IPS DF 19.7 (cell line): ENCODE data around the gene CDC42EP5.

Experiments used
- DNase-seq: peaks from one replicate; pipeline ENCODE4 v3.0.0-alpha.2; 2013; ENCODE audit warnings: low read depth, low spot score

CDC42EP5 gene

DNA sequence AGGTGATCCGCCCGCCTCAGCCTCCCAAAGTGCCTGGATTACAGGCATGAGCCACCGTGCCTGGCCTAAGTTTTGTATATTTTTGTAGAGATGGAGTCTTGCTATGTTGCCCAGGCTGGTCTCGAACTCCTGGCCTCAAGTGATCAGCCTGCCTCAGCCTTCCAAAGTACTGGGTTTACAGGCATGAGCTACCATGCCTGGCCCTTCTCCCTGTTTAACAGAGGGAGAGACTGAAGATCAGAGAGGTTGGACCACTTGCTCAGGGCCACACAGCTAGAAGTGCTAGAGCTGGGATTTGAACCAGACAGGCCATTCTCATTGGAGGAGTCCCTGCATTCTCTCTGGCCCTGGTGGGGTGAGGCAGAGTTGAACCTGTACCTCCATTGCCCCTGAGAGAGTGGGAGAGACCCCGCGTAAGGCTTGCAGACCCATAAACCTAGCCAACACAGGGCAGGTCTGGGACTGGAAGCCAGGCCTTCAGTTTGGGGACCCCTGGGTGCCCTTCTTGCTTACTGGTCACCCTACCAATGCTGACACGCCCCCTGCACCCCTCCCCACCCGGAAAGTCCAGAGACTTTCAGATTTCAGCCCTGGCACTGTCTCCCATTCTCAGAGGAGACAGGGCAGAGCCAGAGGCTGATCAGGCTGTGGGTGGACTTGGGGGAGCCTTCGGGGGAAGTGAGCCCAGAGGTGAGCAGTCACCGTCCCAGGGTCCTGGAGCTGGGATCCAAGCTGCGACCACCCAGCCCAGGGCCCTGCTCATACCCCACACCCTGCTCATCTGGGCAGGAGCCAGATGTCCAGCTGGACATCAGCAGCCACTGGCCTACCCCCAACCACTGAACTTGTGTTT lies 44.5 kb downstream of the CDC42EP5 start:
- DNase-seq, result no peak

GRCh38 chr19:54427586-54427985 lies 45.5 kb downstream of the CDC42EP5 start:
- DNase-seq, result no peak

- DNase-seq, result no peak
Measured at GRCh38 chr19:54426291-54426931, 46.7 kb downstream of the CDC42EP5 start.

DNA sequence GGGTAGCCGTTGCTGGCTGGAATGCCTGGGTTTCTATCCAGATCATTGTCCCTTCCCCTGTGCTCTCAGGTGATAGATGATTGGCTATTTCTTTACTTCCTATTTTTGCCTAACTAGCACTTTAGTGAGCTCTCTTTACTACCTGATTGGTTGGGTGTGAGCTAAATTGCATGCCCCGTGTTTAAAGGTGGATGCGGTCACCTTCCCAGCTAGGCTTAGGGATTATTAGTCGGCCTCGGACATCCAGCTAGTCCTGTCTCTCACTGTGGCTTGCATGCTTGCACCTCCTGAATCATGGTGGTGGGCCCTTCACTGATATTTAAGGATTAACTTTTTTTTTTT lies 47.7 kb downstream of the CDC42EP5 start:
- DNase-seq, result no peak

DNA sequence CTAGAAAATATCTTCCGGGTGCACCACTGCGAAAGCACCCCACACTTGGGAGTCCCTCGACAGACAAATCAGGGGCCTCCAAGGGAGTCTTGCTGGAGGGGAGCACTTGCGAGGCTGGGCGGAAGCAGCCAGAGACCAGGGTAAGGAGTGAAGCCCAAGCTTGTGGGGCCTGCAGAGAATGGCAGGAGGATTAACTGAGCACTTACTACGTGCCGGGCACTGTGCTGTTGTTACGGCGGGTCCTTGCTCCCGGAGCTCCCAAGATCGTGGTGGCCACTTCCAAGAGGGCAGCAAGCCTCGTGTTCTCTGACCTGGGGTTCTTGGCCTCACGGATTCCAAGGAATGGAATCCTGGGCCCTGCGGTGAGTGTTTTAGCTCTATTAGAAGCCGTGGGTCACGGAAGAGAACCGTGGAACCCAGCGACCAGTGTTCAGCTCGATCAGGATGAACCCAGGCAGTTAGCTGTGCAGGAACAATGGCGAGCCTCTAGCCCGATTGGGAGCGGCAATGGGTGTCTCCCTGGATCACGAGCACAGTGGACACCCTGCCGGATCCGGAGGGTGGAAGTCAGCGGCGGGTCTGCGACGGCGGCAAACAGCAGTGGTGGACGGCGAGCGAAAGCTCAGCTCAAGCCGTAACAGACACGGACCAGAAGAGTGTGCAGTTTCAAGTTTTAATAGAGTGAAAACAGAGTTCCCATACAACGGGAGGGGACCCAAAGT lies 48.3 kb downstream of the CDC42EP5 start:
- no peak for DNase-seq

GRCh38 chr19:54424201-54424600 lies 48.9 kb downstream of the CDC42EP5 start:
- DNase-seq, result no peak

- no peak for DNase-seq
Measured at GRCh38 chr19:54422136-54422535, 51.0 kb downstream of the CDC42EP5 start.

DNA sequence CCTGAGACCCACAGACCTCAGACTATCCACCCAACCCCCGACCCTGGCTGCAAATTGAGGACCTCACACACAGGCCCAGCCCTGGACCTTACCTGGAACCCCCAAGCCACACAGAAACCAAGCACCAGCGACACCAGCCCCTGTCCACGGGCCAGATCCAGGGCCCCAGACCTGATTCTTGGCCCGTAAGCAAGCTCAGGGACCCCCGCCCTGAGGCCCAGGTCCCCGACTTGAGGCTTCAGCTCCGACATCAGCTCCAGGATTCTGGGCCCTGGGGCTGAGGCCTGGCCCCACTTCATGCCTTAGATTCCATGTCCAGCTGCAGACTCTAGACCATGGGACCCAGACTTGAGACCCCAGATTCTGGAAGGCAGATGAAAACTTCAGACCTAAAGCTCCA lies 51.6 kb downstream of the CDC42EP5 start:
- DNase-seq, result no peak

- no peak for DNase-seq
Measured at GRCh38 chr19:54421169-54421516, 52.0 kb downstream of the CDC42EP5 start.

DNA sequence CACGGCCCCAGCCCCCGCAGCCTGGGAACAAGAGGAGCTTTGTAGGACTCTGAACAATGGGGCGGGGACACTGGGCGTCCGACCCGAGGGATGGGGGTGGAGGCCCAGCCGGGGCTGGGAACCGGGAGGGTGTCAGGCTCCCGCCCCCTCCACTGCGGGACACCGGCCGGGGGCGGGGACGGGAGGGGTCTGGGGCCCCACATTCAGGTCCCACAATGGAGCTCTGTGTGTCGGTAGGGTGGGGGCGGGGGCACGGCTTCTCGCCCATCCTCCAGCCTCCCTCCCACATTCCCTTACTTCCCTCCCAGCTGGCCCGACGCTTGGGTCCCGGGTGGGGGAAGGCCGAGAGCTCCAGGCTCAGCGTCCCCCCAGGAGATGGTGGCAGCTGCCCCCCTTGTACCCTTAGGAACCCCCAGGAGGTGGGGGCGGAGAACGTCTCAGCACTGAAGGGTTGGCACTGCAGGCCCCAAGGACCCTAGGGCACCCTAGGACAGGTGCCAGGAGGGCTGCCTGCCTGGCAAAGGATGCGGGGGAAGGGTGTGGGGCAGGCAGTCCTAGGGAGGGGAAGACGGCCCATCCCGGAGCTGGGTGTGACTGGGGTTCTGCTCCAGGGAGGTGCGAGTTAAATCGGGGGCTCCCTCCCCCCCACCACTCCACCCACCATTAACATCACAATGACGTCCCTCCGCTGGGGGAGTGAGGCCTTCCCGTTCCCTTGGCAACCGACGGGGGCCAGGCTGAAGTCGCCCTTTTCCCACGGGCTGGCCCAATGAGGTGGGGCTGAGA lies 52.5 kb downstream of the CDC42EP5 start:
- peak; percentile 74 for DNase-seq

GRCh38 chr19:54420068-54420382 lies 53.1 kb downstream of the CDC42EP5 start:
- DNase-seq, result no peak

- no peak for DNase-seq
Measured at GRCh38 chr19:54418930-54419800, 53.9 kb downstream of the CDC42EP5 start.

- no peak for DNase-seq
Measured at GRCh38 chr19:54418030-54418929, 54.8 kb downstream of the CDC42EP5 start.

DNA sequence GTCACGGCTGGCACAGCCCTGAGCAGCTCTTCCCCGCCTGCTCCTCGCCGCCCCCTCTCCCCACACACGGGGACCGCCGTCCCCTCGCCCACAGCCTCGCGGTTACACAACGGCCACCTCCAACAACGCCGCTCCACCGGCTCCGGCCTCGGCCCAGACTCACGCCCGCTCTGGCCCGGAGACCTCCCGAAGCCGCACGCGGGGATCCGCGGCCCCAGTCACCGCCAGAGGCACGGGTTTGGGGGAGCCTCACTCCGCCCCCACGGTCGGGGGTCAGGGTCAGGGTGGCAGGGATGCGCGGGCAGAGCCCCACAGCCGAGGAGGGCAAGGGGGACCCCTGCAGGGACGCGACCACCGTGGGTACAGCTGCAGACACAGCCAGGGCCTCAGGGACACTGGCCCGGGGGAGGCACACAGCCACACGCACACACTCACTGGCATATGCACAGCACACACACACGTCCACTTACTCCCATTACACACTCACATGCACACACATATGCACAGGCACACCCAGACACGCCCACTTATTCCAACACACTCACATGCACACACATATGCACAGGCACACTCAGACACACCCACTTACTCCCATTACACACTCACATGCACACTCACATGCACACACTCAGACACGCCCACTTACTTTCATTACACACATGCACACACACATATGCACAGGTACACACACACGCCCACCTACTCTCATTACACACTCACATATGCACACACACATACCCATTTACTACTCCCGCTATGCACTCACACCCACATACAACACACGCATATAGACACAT lies 56.2 kb downstream of the CDC42EP5 start:
- no peak for DNase-seq

DNA sequence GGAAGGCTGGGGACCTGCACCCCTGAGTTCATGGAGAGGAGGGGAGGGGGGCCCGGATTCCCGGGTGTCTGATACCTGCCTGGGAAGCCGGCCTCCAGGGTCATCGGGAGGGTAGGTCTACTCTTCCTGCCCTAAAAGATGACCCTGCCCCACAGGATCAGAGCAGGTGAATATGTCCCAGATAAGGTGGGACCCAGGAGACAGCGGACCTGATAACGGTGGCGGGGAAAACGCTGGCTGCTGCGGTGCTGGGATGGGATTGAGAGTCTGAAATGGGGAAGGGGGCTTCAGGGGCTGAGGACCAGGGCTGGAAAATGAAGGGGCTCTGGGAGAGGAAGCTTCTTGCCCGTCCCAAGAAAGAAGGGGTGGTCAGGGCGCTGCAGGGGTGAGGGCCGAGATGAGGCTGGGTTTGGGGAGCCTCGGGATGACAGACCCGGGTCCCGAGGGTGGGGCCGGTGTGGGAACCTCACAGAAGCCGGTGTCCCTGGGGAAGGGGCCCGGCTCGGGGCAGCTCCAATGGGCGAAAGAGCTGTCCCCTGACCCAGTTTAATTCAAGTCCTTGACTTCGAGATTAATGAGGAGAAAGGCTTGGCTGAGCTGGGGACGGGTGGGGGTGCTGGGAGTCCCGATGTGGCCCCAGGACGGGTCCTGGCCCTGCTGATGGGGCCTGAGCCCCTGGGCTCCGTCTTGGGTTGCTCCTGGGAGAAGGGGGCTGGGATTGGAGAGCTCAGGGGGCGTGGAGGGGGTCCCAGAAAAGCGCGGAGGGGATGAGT lies 57.0 kb downstream of the CDC42EP5 start:
- no peak for DNase-seq

- no peak for DNase-seq
Measured at GRCh38 chr19:54415208-54415900, 57.7 kb downstream of the CDC42EP5 start, which contains the start of gene TTYH1. TTYH1 (plus strand) TSS chr19:54415464; CDS start chr19:54415553, 89 bp downstream.
